ENCODE data around the gene CSNK1G2. TPM values are rescaled to one million over a fixed set of nuclear protein-coding genes. Genes with fewer than 3 reads are reported as not detected.

CSNK1G2 gene
- total and polyA plus RNA-seq, 11 donors, result 18.2 to 42.7 (median 24.6) TPM

DNA sequence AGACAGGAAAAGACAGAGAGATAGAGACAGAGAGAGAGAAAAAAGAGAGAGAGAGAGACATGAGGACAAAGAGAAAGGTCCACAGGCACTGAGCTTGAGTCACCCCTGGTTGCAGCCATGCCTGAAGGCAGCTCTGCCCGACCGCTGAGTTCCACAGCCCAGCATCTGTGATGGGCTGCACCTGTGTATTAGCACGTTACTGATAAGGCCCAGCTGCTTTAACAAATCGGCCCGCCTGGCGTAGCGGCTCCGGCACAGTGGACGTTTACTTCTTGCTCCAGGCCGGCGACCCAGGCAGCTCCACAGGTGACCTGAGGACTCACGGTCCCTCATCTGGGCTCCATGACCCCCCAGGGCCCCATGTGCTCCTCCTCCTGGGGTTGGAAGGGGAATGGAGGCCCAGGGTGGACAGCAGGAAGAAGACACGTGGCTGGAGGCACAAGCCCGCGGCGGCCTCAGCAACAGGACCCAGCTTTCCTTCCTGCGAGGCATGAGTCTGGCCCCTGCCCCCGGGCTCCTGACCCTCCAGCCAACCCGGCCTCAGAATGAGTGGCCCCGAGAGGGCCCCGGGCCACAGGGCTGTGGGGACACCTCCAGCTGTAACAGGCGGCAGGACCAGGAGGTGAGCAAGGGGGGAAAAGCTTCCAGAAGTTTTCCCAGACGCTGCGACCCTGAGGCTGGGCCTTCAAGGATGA lies 3.9 kb upstream of the CSNK1G2 start:
- 88 to 93% (median 90%) methylated on average over 23 to 24 of the region's 24 CpGs for WGBS, 4 donors
- DNase-seq, result no peak
- intact Hi-C loops (cut with DNase I), result loop anchor here in 1 of 10 donors (10.0 kb wide), 1 partner anchor 138 kb away; no protein-coding TSS in a partner anchor
- H3K36me3 ChIP-seq, result no peaks in the 10 kb centered on the region
- peaks cover 0 to 11% (median 0%) of the 10 kb centered on the region in 12 donors for H3K9me3 ChIP-seq
- H3K4me1 ChIP-seq, result peaks cover 3 to 26% (median 11%) of the 10 kb centered on the region in 12 donors
- no peak for TF ChIP-seq POLR2A (IDR thresholded peaks at IDR 0.05)
- TF ChIP-seq, protein P1, sequence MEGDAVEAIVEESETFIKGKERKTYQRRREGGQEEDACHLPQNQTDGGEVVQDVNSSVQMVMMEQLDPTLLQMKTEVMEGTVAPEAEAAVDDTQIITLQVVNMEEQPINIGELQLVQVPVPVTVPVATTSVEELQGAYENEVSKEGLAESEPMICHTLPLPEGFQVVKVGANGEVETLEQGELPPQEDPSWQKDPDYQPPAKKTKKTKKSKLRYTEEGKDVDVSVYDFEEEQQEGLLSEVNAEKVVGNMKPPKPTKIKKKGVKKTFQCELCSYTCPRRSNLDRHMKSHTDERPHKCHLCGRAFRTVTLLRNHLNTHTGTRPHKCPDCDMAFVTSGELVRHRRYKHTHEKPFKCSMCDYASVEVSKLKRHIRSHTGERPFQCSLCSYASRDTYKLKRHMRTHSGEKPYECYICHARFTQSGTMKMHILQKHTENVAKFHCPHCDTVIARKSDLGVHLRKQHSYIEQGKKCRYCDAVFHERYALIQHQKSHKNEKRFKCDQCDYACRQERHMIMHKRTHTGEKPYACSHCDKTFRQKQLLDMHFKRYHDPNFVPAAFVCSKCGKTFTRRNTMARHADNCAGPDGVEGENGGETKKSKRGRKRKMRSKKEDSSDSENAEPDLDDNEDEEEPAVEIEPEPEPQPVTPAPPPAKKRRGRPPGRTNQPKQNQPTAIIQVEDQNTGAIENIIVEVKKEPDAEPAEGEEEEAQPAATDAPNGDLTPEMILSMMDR (IDR thresholded peaks at IDR 0.05), result no peak
- no peak for ATAC-seq
- no peak overlapping the region for H3K4me3 ChIP-seq
- H3K27ac ChIP-seq, result no peak overlapping the region
- no peaks in the 10 kb centered on the region for H3K27me3 ChIP-seq

DNA sequence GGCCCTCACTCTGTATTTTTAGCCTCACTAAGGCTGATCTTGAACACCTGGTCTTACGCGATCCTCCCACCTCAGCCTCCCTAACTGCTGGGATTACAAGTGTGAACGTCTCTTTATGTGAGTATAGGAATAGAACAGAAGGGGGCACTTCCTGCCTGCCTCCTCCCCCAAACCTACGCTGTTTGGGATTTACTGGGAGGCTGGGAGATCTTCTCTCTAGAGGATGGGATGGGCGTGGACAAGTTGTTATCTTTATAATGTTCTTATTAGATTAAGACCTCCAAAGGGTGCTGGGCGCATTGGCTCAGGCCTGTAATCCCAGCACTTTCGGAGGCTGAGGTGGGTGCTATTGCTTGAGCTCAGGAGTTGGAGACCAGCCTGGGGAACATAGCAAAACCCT lies 2.9 kb upstream of the CSNK1G2 start:
- Histone ChIP-seq H3K4me3 (no peak overlapping the region), H3K4me1 (peaks cover 3 to 36% (median 18%) of the 10 kb centered on the region in 12 donors), H3K36me3 (no peaks in the 10 kb centered on the region), H3K9me3 (peaks cover 0 to 7% (median 0%) of the 10 kb centered on the region in 12 donors), H3K27me3 (no peaks in the 10 kb centered on the region), H3K27ac (no peak overlapping the region)
- intact Hi-C loops (cut with DNase I), result loop anchor here in 1 of 10 donors (10.0 kb wide), 1 partner anchor 137 kb away; no protein-coding TSS in a partner anchor
- ATAC-seq, result no peak
- 65 to 85% (median 79%) methylated on average over 7 of the region's 7 CpGs for WGBS, 4 donors
- no peak for DNase-seq
- TF ChIP-seq, protein P1 (IDR thresholded peaks at IDR 0.05), result no peak
- TF ChIP-seq POLR2A (IDR thresholded peaks at IDR 0.05), result no peak

DNA sequence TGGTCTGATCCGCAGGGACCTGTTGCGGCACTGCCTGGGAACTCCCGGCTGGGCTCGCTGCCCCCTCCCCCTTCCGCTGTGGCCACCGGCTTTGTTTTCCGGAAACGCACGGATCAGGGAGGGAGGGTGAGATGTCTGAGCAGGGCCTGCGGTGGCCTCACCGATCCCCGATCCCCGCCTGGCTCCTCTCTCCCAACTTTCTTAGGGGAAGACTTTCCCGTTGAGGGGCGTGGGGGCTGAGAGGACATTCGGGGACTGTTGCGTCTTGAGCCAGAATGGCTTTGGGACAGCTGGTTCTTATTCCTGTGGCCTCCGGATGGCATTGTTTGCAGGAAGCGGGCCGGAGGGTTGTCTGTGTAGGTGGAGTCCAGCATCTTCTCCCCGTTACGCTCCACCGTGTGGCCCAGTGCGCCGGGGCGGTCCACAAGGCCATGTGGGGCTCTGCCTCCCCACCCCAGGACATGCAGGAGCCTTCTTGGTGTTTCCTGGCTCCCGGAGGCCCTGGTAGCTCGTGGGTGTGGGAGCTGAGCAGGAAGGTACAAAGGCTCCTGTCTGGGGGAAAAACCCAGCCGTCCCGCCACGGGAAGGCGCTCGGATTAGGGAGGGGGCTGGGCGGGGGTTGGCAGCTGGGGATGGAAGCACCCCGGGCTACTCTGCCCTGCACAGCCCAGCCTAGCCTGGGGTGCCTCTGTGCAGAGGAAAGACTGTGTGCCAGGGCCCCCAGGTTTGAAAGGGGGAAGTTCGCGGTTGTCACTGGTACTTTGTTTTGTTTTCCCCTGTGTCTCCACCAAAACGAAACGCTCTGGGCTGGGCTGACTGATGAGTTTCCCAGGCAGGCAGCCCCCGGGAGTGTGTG lies 1.3 kb downstream of the CSNK1G2 start:
- Histone ChIP-seq H3K27me3 (no peaks in the 10 kb centered on the region), H3K9me3 (no peaks in the 10 kb centered on the region), H3K36me3 (no peaks in the 10 kb centered on the region), H3K4me3 (peak overlapping the region; percentile 27 to 96 (median 77)), H3K27ac (peak overlapping the region; percentile 15 to 100 (median 90)), H3K4me1 (peaks cover 3 to 52% (median 27%) of the 10 kb centered on the region in 12 donors)
- ATAC-seq (peak; percentile 24 to 59 (median 36)), DNase-seq (peak; percentile 71 to 87 (median 82))
- no peak for TF ChIP-seq POLR2A (IDR thresholded peaks at IDR 0.05)
- TF ChIP-seq, protein P1 (IDR thresholded peaks at IDR 0.05), result no peak
- intact Hi-C loops (cut with DNase I), result no loop called here
- WGBS, 4 donors, result 3 to 7% (median 5%) methylated on average over 20 to 40 of the region's 40 CpGs
